ENCODE results near the gene CMTM7.
"Not testable (repeated sequence)": the region's sequence is repeated elsewhere in the genome, so short reads cannot be mapped to it uniquely, and the experiment has no call there.

CMTM7 gene

DNA sequence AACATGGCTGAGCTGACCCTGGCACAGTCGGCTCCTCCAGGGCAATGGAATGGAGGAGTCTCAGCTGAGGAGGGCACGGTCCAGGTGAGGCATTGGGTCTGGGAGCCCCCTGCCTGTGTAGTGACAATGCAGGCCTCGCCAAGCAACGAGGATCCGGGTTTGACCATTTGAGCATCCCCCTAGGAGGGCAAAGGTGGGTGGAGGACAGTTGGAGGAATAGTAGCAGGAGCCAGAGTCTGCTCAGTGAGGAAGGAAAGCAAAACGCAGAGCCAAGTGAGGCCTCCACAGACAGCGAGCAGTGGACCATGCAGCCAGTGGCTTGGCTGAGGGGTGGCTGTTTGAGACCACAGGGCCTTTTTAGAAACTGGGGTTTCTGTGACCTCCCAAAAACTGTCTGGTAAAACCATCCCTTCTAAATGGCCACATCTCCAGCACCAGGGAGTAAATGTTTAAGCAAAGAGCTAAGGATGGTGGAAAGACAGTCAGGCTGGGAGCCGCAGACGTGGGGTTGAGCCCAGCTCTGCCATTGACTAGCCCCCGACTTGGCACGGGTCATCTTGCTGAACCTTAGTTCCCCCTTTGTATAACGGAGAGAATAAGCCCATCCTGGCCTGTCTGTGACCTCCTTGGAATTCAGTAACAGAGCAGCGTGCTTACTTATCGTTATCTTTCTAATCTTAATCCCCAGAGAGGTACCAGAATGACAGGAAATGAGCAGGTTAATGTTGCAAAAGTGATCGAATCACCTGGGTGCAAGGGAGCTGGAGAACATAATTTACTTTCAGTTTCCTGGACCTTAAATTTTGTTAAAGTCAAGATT lies 64.2 kb downstream of the CMTM7 start:
- no peaks in the 10 kb centered on the region for H3K4me1 ChIP-seq (ENCODE audit: insufficient read depth, low read length)
- H3K9ac ChIP-seq (ENCODE audit: low read length) = no peak overlapping the region
- no peak overlapping the region for H3K4me3 ChIP-seq (ENCODE audit: low read depth in 1 of 2, low read length in 2 of 2)
- no peaks in the 10 kb centered on the region for H3K27me3 ChIP-seq (ENCODE audit: control insufficient read depth in 1 of 2, insufficient read depth in 2 of 2, low read length in 2 of 2)
- no peak overlapping the region for H3K27ac ChIP-seq (ENCODE audit: low read depth, low read length)
- H3K9me3 ChIP-seq (ENCODE audit: low read length) = no peaks in the 10 kb centered on the region
- no peaks in the 10 kb centered on the region for H3K36me3 ChIP-seq (ENCODE audit: insufficient read depth, low read length)

DNA sequence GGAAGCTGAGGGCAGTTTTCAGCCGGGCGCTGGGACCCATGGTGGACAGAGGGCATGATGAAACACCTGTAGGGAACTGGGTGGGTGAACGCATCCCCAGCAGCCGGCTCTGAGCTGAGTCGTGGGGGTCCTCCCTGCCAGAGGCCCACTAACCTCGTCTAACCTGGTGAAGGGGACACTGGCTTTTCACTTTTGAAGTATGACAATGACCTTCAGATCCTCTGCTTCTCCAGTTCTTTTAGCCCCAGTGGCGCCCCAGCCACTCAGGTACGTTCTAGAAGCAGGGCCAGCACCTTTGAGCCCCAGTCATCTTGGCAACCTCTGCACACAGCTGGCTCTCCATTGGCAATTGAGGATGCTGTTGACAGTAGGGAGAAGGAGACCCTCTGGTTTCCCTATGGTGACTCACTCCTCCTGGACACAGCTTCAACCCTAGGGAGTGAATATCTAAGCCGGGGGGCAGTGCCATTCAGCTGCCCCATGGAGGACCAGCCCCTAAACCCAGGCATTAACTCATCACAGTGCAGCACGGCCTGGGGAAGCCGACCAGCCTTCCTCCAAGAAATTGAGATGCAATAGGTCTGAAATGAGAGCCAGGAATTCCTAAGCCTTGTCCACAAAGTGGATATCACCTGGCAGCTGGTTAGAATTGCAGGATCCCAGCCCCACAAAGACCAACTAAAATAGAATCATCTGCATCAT lies 64.9 kb downstream of the CMTM7 start:
- no peak overlapping the region for H3K9ac ChIP-seq (ENCODE audit: low read length)
- H3K4me3 ChIP-seq (ENCODE audit: low read depth in 1 of 2, low read length in 2 of 2) = no peak overlapping the region
- H3K9me3 ChIP-seq (ENCODE audit: low read length) = no peaks in the 10 kb centered on the region
- H3K27ac ChIP-seq (ENCODE audit: low read depth, low read length) = no peak overlapping the region
- no peaks in the 10 kb centered on the region for H3K27me3 ChIP-seq (ENCODE audit: control insufficient read depth in 1 of 2, insufficient read depth in 2 of 2, low read length in 2 of 2)
- no peaks in the 10 kb centered on the region for H3K4me1 ChIP-seq (ENCODE audit: insufficient read depth, low read length)
- no peaks in the 10 kb centered on the region for H3K36me3 ChIP-seq (ENCODE audit: insufficient read depth, low read length)

DNA sequence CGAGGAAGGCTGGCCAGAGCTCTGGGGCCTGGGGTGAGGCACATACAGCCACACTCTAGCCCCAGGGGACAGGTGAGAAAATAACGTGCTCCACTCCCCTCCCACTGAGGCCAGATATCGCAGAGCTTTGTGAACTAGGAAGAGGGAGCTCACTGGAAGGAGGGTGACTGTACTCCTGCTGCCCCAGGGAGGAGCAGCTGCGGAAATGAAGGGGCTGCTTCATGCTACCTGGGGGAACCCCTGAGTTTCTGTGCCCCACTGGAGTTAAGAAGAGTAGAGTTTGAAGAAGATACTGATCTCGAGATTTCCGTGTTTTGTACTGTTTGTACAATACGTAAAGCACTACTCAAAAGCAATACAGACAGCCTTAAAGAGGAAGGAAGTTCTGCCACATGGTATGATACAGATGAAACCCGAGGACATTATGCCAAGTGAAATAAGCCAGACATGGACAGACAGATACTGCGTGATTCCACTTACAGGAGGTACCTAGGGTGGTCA lies 66.4 kb downstream of the CMTM7 start:
- Histone ChIP-seq H3K9ac (ENCODE audit: low read length) (no peak overlapping the region), H3K4me1 (ENCODE audit: insufficient read depth, low read length) (no peaks in the 10 kb centered on the region), H3K27me3 (ENCODE audit: control insufficient read depth in 1 of 2, insufficient read depth in 2 of 2, low read length in 2 of 2) (no peaks in the 10 kb centered on the region), H3K4me3 (ENCODE audit: low read depth in 1 of 2, low read length in 2 of 2) (no peak overlapping the region), H3K27ac (ENCODE audit: low read depth, low read length) (no peak overlapping the region), H3K36me3 (ENCODE audit: insufficient read depth, low read length) (no peaks in the 10 kb centered on the region), H3K9me3 (ENCODE audit: low read length) (no peaks in the 10 kb centered on the region)

DNA sequence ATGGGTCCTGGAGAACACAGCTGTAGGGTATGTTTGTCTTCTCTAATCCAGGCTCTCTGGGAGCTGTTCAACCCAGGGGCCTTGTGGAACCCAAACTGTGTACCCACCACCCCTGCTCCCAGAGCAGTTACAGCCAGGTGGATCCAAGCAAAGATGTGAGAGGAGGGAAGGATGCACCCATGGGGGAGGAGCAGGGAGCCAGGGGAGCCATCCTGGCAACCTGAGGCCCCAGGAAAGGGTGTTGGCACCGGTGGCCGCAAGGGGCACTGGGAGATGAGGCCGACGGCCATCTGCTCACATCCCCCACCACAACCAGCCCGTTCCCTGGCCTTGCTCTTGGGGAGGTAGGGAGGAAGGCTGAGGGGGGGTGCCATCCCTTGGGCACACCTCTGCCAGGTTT lies 67.8 kb downstream of the CMTM7 start:
- Histone ChIP-seq H3K36me3 (ENCODE audit: insufficient read depth, low read length) (no peaks in the 10 kb centered on the region), H3K4me1 (ENCODE audit: insufficient read depth, low read length) (no peaks in the 10 kb centered on the region), H3K9ac (ENCODE audit: low read length) (no peak overlapping the region), H3K27ac (ENCODE audit: low read depth, low read length) (no peak overlapping the region), H3K9me3 (ENCODE audit: low read length) (no peaks in the 10 kb centered on the region), H3K4me3 (ENCODE audit: low read depth in 1 of 2, low read length in 2 of 2) (no peak overlapping the region), H3K27me3 (ENCODE audit: control insufficient read depth in 1 of 2, insufficient read depth in 2 of 2, low read length in 2 of 2) (no peaks in the 10 kb centered on the region)

DNA sequence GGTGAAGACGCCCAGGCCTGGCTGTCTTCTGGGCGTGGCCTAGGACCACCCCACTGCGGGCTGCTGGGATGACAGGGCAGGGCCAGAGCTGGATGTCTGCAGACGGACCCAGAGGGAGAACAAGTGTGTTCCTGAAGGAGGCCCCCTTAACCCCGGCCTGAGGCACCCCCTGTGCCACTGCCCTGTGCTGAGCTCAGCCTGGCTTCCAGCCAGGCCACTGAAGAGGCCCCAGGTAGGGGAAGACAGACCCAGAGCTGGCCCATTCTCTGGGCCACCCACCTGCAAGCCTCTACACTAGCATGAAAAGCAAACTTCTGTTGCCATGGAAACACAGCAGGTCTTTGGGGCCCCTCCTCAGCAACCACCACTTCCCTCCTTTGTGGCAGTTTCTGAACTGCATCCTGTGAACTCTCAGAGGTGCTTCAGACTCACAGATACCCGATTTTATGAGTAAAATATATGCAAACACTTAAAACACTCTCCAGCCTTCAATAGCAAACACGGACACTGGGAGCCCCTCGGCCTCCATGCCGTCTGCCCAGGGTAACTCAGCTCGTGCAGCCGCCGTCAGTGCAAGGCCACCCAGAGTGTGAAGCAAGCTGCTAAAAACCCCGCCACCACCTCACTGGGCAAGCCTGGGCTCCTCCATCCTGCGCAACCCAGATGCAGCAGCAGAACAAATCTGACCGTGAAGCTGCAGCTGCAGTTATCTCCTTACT lies 68.5 kb downstream of the CMTM7 start:
- H3K9me3 ChIP-seq (ENCODE audit: low read length) = no peaks in the 10 kb centered on the region
- no peaks in the 10 kb centered on the region for H3K27me3 ChIP-seq (ENCODE audit: control insufficient read depth in 1 of 2, insufficient read depth in 2 of 2, low read length in 2 of 2)
- no peak overlapping the region for H3K4me3 ChIP-seq (ENCODE audit: low read depth in 1 of 2, low read length in 2 of 2)
- no peaks in the 10 kb centered on the region for H3K4me1 ChIP-seq (ENCODE audit: insufficient read depth, low read length)
- no peak overlapping the region for H3K27ac ChIP-seq (ENCODE audit: low read depth, low read length)
- H3K36me3 ChIP-seq (ENCODE audit: insufficient read depth, low read length) = no peaks in the 10 kb centered on the region
- H3K9ac ChIP-seq (ENCODE audit: low read length) = no peak overlapping the region

DNA sequence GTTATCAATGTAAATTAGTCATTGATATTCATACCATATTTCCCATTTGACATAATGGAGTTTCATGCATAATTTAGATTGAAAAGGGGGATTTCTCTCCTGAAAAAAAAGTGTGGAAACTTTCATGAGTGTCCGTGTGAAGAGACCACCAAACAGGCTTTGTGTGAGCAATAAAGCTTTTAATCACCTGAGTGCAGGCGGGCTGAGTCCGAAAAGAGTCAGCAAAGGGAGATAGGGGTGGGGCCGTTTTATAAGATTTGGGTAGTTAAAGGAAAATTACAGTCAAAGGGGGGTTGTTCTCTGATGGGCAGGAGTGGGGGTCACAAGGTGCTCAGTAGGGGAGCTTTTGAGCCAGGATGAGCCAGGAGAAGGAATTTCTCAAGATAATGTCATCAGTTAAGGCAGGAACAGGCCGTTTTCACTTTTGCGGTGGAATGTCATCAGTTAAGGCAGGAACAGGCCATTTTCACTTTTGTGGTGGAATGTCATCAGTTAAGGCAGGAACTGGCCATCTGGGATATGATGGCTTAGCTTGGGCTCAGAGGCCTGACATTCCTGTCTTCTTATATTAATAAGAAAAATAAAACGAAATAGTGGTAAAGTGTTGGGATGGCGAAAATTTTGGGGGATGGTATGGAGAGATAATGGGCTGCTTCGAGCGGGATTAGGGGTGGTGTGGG lies 69.3 kb downstream of the CMTM7 start:
- H3K27ac ChIP-seq (ENCODE audit: low read depth, low read length) = not testable (repeated sequence)

DNA sequence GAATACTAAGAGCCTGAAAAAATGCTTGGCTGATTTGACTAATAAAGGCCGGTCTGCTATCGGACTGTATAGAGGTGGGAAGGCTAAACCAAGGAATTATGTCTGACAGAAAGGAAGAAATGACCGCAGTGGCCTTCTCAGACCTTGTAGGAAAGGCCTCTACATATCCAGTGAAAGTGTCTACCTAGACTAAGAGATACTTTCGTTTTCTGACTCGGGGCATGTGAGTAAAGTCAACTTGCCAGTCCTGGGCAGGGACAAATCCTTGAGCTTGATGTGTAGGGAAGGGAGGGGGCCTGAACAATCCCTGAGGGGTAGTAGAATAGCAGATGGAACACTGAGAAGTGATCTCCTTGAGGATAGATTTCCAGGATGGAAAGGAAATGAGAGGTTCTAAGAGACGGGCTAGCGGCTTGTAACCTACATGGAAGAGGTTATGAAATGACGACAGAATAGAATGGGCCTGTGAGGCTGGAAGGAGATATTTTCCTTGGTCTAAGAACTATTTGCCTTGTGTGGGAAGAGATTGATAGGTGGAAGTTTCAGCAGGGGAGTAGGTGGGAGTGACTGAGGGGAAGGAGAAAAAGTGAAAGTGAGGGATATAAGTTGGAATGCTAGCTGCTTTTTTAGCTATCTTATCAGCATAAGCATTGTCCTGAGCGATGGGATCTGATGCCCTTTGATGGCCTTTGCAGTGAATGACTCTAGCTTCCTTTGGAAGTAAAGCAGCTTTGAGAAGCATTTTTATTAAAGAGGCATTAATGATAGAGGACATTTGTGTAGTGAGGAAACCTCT lies 70.7 kb downstream of the CMTM7 start:
- H3K4me3 ChIP-seq (ENCODE audit: low read depth in 1 of 2, low read length in 2 of 2); H3K4me1 ChIP-seq (ENCODE audit: insufficient read depth, low read length); H3K27ac ChIP-seq (ENCODE audit: low read depth, low read length); H3K27me3 ChIP-seq (ENCODE audit: control insufficient read depth in 1 of 2, insufficient read depth in 2 of 2, low read length in 2 of 2); H3K9me3 ChIP-seq (ENCODE audit: low read length); H3K36me3 ChIP-seq (ENCODE audit: insufficient read depth, low read length); H3K9ac ChIP-seq (ENCODE audit: low read length): not testable (repeated sequence)

More for the DNA sequence above, 69.3 kb downstream of the CMTM7 start:
- not testable (repeated sequence) for H3K9ac ChIP-seq (ENCODE audit: low read length); H3K4me1 ChIP-seq (ENCODE audit: insufficient read depth, low read length); H3K9me3 ChIP-seq (ENCODE audit: low read length); H3K4me3 ChIP-seq (ENCODE audit: low read depth in 1 of 2, low read length in 2 of 2); H3K27me3 ChIP-seq (ENCODE audit: control insufficient read depth in 1 of 2, insufficient read depth in 2 of 2, low read length in 2 of 2); H3K36me3 ChIP-seq (ENCODE audit: insufficient read depth, low read length)

DNA sequence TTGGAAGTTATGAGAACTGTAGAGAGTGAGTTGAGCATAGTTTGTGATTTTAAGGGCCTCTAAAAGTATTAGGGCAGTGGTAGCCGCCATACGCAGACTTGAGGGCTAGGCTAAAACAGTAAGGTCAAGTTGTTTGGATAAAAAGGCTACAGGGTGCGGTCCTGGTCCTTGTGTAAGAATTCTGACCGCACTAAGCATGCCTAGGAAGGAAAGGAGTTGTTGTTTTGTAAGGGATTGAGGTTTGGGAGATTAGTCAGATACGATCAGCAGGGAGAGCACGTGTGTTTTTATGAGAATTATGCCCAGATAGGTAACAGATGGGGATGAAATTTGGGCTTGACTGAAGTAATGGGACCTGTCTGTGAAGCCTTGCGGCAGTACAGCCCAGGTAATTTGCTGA lies 71.8 kb downstream of the CMTM7 start:
- not testable (repeated sequence) for H3K27me3 ChIP-seq (ENCODE audit: control insufficient read depth in 1 of 2, insufficient read depth in 2 of 2, low read length in 2 of 2); H3K9me3 ChIP-seq (ENCODE audit: low read length); H3K4me3 ChIP-seq (ENCODE audit: low read depth in 1 of 2, low read length in 2 of 2); H3K27ac ChIP-seq (ENCODE audit: low read depth, low read length); H3K4me1 ChIP-seq (ENCODE audit: insufficient read depth, low read length); H3K36me3 ChIP-seq (ENCODE audit: insufficient read depth, low read length); H3K9ac ChIP-seq (ENCODE audit: low read length)

DNA sequence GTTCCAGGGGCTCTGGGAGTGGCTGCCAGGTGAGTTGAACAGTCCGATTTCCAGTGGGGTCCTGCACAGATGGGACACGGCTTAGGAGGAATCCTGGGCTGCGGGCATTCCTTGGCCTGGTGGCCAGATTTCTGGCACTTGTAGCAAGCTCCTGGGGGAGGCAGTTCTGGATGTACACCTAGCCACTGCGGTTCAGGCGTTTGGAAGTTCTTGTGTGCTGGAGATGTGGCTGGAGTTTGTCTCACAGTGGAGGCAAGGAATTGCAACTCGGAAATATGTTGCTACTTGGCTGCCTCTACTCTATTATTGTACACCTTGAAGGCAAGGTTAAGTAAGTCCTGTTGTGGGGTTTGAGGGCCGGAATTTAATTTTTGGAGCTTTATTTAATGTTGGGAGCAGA lies 73.1 kb downstream of the CMTM7 start:
- H3K27ac ChIP-seq (ENCODE audit: low read depth, low read length); H3K9ac ChIP-seq (ENCODE audit: low read length); H3K4me3 ChIP-seq (ENCODE audit: low read depth in 1 of 2, low read length in 2 of 2); H3K27me3 ChIP-seq (ENCODE audit: control insufficient read depth in 1 of 2, insufficient read depth in 2 of 2, low read length in 2 of 2); H3K9me3 ChIP-seq (ENCODE audit: low read length); H3K36me3 ChIP-seq (ENCODE audit: insufficient read depth, low read length); H3K4me1 ChIP-seq (ENCODE audit: insufficient read depth, low read length): not testable (repeated sequence)

DNA sequence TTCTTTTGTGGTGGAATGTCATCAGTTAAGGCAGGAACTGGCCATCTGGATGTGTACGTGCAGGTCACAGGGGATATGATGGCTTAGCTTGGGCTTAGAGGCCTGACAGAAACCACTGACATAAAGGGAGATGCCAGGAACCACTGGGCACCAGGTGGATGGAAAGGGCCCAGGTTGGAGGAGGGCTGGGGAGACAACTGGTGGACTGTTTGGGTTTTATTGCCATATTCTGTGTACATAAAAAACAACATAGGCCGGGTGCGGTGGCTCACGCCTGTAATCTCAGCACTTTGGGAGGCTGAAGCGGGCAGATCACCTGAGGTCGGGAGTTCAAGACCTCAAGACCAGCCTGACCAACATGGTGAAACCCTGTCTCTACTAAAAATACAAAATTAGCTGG lies 75.2 kb downstream of the CMTM7 start:
- not testable (repeated sequence) for H3K4me1 ChIP-seq (ENCODE audit: insufficient read depth, low read length); H3K36me3 ChIP-seq (ENCODE audit: insufficient read depth, low read length); H3K27ac ChIP-seq (ENCODE audit: low read depth, low read length); H3K9ac ChIP-seq (ENCODE audit: low read length); H3K4me3 ChIP-seq (ENCODE audit: low read depth in 1 of 2, low read length in 2 of 2); H3K27me3 ChIP-seq (ENCODE audit: control insufficient read depth in 1 of 2, insufficient read depth in 2 of 2, low read length in 2 of 2); H3K9me3 ChIP-seq (ENCODE audit: low read length)

Measured in muscle layer of colon (tissue), 2 donors.